Right lobe of liver (tissue), 6 donors: ENCODE data around the gene MAPK6. TPM values are rescaled to one million over a fixed set of nuclear protein-coding genes. Genes with fewer than 3 reads are reported as not detected.
"Not testable (repeated sequence)": the region's sequence is repeated elsewhere in the genome, so short reads cannot be mapped to it uniquely, and the experiment has no call there.

Experiments used
- ATAC-seq, 4 donors: fragments of 200-7000 bp; cut with Tn5 transposase; one replicate each; pipeline ENCODE4 v1.9.1; 2020; ENCODE audit warnings: mild to moderate bottlenecking in 4 of 4, moderate library complexity in 4 of 4
- DNase-seq, 3 donors: peaks; one replicate each; pipeline ENCODE4 v3.0.0-alpha.2; 2020
- H3K27ac ChIP-seq, 3 donors: fragments of 200-600 bp; one replicate each; pipeline ENCODE4 v1.8.0; 2022
- H3K27me3 ChIP-seq, 2 donors: fragments of 200-600 bp; one replicate each; pipeline ENCODE4 v1.8.0; 2022
- H3K36me3 ChIP-seq, 4 donors: fragments of 200-600 bp; sonication (generic) in 1 of 4; one replicate each; pipeline versions ENCODE4 v1.5.1 to v1.8.0; 2017 to 2022; ENCODE audit warnings: control low read depth in 1 of 4
- H3K4me1 ChIP-seq, 4 donors: fragments of 200-600 bp; sonication (generic) in 1 of 4; one replicate each; pipeline versions ENCODE4 v1.5.1 to v1.8.0; 2017 to 2022; ENCODE audit warnings: control low read depth in 1 of 4
- H3K4me3 ChIP-seq, 3 donors: fragments of 200-600 bp; one replicate each; pipeline ENCODE4 v1.8.0; 2022
- H3K9me3 ChIP-seq, 4 donors: fragments of 200-600 bp; sonication (generic) in 1 of 4; one replicate each; pipeline versions ENCODE4 v1.5.1 to v1.8.0; 2017 to 2022; ENCODE audit warnings: control low read depth in 1 of 4
- CTCF ChIP-seq, 4 donors: fragments of 200-600 bp in 3 of 4; fragments of 450-650 bp in 1 of 4; IDR thresholded peaks; one replicate each; pipeline versions ENCODE4 v1.5.1 to v1.8.0; 2016 to 2022; ENCODE audit warnings: antibody characterized with exemption in 4 of 4, mild to moderate bottlenecking in 2 of 4
- POLR2A ChIP-seq: fragments of 450-650 bp; IDR thresholded peaks from one replicate; pipeline ENCODE4 v1.6.1; 2017; ENCODE audit warnings: antibody characterized with exemption, mild to moderate bottlenecking
- WGBS: methylation state at CpG from one replicate; pipeline ENCODE4 v1.1.6; 2018; ENCODE audit warnings: low coverage, low lambda C conversion rate; ENCODE audit not compliant: insufficient coverage; ENCODE audit errors: missing lambda C conversion rate; 5-methylcytosine and 5-hydroxymethylcytosine counted together
- intact Hi-C, 2 donors: fragments of 100-400 bp; cut with DNase I; formaldehyde crosslinking; loops; one replicate each; pipeline versions ENCODE4 v1.11.2 to v1.14.1; 2022
- total RNA-seq, 6 experiments: library from RNA; depleted of rRNA in 2 of 6; stranded (reverse); fragments of >200 nt in 2 of 6; fragmentation: NEBNext Ultra II Directional in 3 of 6; extraction: Animal tissue kit (Norgen Biotek cat#: 25700) in 3 of 6; gene quantifications; one replicate each; pipeline versions ENCODE4 v1.1.0 to v1.2.4, GENCODE V29; 2016 to 2023
- donor health status: DM: no; HTN: yes; CAD: no.
- donor health status: DM: no; HTN: no; CAD: no.
- donor health status: DM: no; HTN: no; CAD: no.
- donor health status: DM: no; HTN: yes; CAD: no.
- donor health status: DM: no; HTN: yes; CAD: no.

The MAPK6 gene
- total RNA-seq, 6 experiments from 2014 or later: 15.8 to 35.8 (median 22.3) TPM

- intact Hi-C loops: no loop called here
- Histone ChIP-seq H3K36me3 (no peaks in the 10 kb centered on the region), H3K4me3 (no peak overlapping the region), H3K27me3 (no peaks in the 10 kb centered on the region), H3K4me1 (peaks cover 0 to 21% (median 9%) of the 10 kb centered on the region in 4 donors), H3K27ac (no peak overlapping the region), H3K9me3 (no peaks in the 10 kb centered on the region)
- no peak for ATAC-seq
- TF ChIP-seq POLR2A: no peak
- no peak for TF ChIP-seq CTCF (IDR thresholded peaks at IDR 0.05)
- 90% methylated on average over 3 of the region's 5 CpGs for WGBS
- no peak for DNase-seq
Measured at GRCh38 chr15:52080031-52080430, 61.0 kb downstream of the MAPK6 start.

- Histone ChIP-seq H3K4me3 (no peak overlapping the region), H3K9me3 (no peaks in the 10 kb centered on the region), H3K27me3 (no peaks in the 10 kb centered on the region), H3K27ac (no peak overlapping the region), H3K4me1 (peaks cover 0 to 21% (median 9%) of the 10 kb centered on the region in 4 donors), H3K36me3 (no peaks in the 10 kb centered on the region)
- TF ChIP-seq CTCF (IDR thresholded peaks at IDR 0.05) (no peak), POLR2A (no peak)
- intact Hi-C loops: no loop called here
- ATAC-seq (no peak), DNase-seq (no peak)
- WGBS: 90% methylated on average over 8 of the region's 9 CpGs
Measured at GRCh38 chr15:52080706-52081392, 61.8 kb downstream of the MAPK6 start.

GRCh38 chr15:52082197-52083036 is 63.4 kb downstream of the MAPK6 start:
- DNase-seq: no peak
- TF ChIP-seq POLR2A: no peak
- TF ChIP-seq CTCF (IDR thresholded peaks at IDR 0.05): no peak
- no peak overlapping the region for H3K27ac ChIP-seq
- 73% methylated on average over 3 of the region's 5 CpGs for WGBS
- no peak overlapping the region for H3K4me3 ChIP-seq
- peaks cover 0 to 8% (median 6%) of the 10 kb centered on the region in 4 donors for H3K4me1 ChIP-seq
- H3K9me3 ChIP-seq: no peaks in the 10 kb centered on the region
- no peaks in the 10 kb centered on the region for H3K36me3 ChIP-seq
- intact Hi-C loops: no loop called here
- no peak for ATAC-seq
- no peaks in the 10 kb centered on the region for H3K27me3 ChIP-seq

GRCh38 chr15:52083037-52083359 is 64.0 kb downstream of the MAPK6 start:
- DNase-seq, H3K4me1 ChIP-seq, intact Hi-C loops, ATAC-seq, H3K9me3 ChIP-seq, H3K4me3 ChIP-seq, H3K36me3 ChIP-seq, H3K27ac ChIP-seq, H3K27me3 ChIP-seq: not testable (repeated sequence)
- 67% methylated on average over 1 of the region's 1 CpG for WGBS

- ATAC-seq (no peak), DNase-seq (no peak)
- H3K9me3 ChIP-seq: no peaks in the 10 kb centered on the region
- no peak overlapping the region for H3K27ac ChIP-seq
- no peak overlapping the region for H3K4me3 ChIP-seq
- no peaks in the 10 kb centered on the region for H3K27me3 ChIP-seq
- 89% methylated on average over 4 of the region's 4 CpGs for WGBS
- intact Hi-C loops: no loop called here
- H3K4me1 ChIP-seq: no peaks in the 10 kb centered on the region
- H3K36me3 ChIP-seq: no peaks in the 10 kb centered on the region
- TF ChIP-seq CTCF (IDR thresholded peaks at IDR 0.05) (no peak), POLR2A (no peak)
Measured at GRCh38 chr15:52083603-52084002, 64.6 kb downstream of the MAPK6 start.
